Loucy (cell line): ENCODE measurements around the gene CDH12.

Experiments
- CTCF ChIP-seq: fragments of 200-600 bp; sonication (generic); conservative IDR thresholded peaks from 2 replicates; pipeline ENCODE4 v1.5.1; 2014; ENCODE audit warnings: mild to moderate bottlenecking, antibody characterized with exemption, low read length
- EZH2phosphoT487 ChIP-seq: fragments of 200-600 bp; IDR thresholded peaks from 2 replicates; pipeline ENCODE4 v1.6.1; 2018; ENCODE audit warnings: antibody characterized with exemption, mild to moderate bottlenecking, moderate library complexity, borderline replicate concordance

GRCh38 chr5:22611327-22611726 is 241.8 kb downstream of the CDH12 start:
- TF ChIP-seq CTCF: no peak
- no peak for TF ChIP-seq EZH2phosphoT487
